ENCODE measurements around the gene EXD2. TPM values are rescaled to one million over a fixed set of nuclear protein-coding genes. Genes with fewer than 3 reads are reported as not detected.

The EXD2 gene
- total and polyA plus RNA-seq, 2 of the 13 experiments (the other 11 are each of a cell fraction or from before 2014, with no cell fraction given), result 9.5 to 15.1 TPM

- intact Hi-C loops (cut with micrococcal nuclease; ENCODE audit: unreplicated experiment) (loop anchor here (2.0 to 10.0 kb wide), 2 partner anchors 35 to 55 kb away; no protein-coding TSS in a partner anchor), in situ Hi-C loops (cut with HindIII; ENCODE audit: extremely low pct_ligation_motif_present, low pct_unique_long_range_greater_than_20kb) (no loop called here)
- no peak overlapping the region for H3K27ac ChIP-seq (ENCODE audit: extremely low read length, insufficient read depth, low read length)
- BruUV-seq (replicated peaks), result no TSS peak
- FAIRE-seq (no peak), DNase-seq (ENCODE audit: low spot score) (no peak), ATAC-seq (no peak)
- TF ChIP-seq ZNF883 (CRISPR knock-in tag; IDR thresholded peaks at IDR 0.05; ENCODE audit: not compliant biosample characterization) (no peak), ZNF629 (CRISPR knock-in tag; conservative IDR thresholded peaks at IDR 0.05) (no peak), HIVEP1 (CRISPR knock-in tag; IDR thresholded peaks at IDR 0.05) (no peak), ZNF17 (CRISPR knock-in tag; IDR thresholded peaks at IDR 0.05) (no peak), NR2F2 (IDR thresholded peaks at IDR 0.05; ENCODE audit: borderline replicate concordance, low read depth) (no peak), DBP (CRISPR knock-in tag; IDR thresholded peaks at IDR 0.05; ENCODE audit: not compliant biosample characterization) (no peak)
- H3K4me3 ChIP-seq (replicated peaks in 1 of 3; ENCODE audit: insufficient read depth in 1 of 3, low read depth in 2 of 3, low read length in 3 of 3), result no peak overlapping the region
- no peak overlapping the region for H3K4me2 ChIP-seq (ENCODE audit: low read depth, low read length)
- no peaks in the 10 kb centered on the region for H3K36me3 ChIP-seq (replicated peaks in 1 of 2; ENCODE audit: control insufficient read depth in 1 of 2, insufficient read depth in 2 of 2, low read length in 2 of 2)
- H3K9ac ChIP-seq (ENCODE audit: insufficient read depth, low read depth, low read length), result no peak overlapping the region
- 93% methylated on average over 2 of the region's 2 CpGs for WGBS (ENCODE audit: low lambda C conversion rate)
- H2AFZ ChIP-seq (ENCODE audit: low read length), result no peak overlapping the region
- H4K20me1 ChIP-seq (ENCODE audit: insufficient read depth, low read length), result no peaks in the 10 kb centered on the region
- no peaks in the 10 kb centered on the region for H3K27me3 ChIP-seq (ENCODE audit: control insufficient read depth in 1 of 2, insufficient read depth in 2 of 2, low read length in 2 of 2)
- POLR2A ChIA-PET, result interaction anchor here (1.3 to 1.6 kb wide), 3 partner anchors 33 to 57 kb away, joined by 3 to 5 read pairs (median 4); partner anchors contain the start of gene DCAF5
- H3K79me2 ChIP-seq (ENCODE audit: insufficient read depth, low read length), result peaks cover 5% of the 10 kb centered on the region
- no peaks in the 10 kb centered on the region for H3K9me3 ChIP-seq (ENCODE audit: low read length)
- CTCF ChIA-PET (ENCODE audit: low intra/inter-chr PET ratio, low total read pairs), result no interaction called here
- H3K4me1 ChIP-seq (ENCODE audit: insufficient read depth, low read length), result peaks cover 26% of the 10 kb centered on the region
These were observed 1.1 kb upstream of the EXD2 start for GRCh38 chr14:69190191-69190590.

GRCh38 chr14:69193721-69194120, 2.4 kb downstream of the EXD2 start:
- no TSS peak for BruUV-seq (replicated peaks)
- no peak overlapping the region for H3K4me3 ChIP-seq (replicated peaks in 1 of 3; ENCODE audit: insufficient read depth in 1 of 3, low read depth in 2 of 3, low read length in 3 of 3)
- in situ Hi-C loops (cut with HindIII; ENCODE audit: extremely low pct_ligation_motif_present, low pct_unique_long_range_greater_than_20kb), result no loop called here
- no peak for ATAC-seq
- no peaks in the 10 kb centered on the region for H4K20me1 ChIP-seq (ENCODE audit: insufficient read depth, low read length)
- no peaks in the 10 kb centered on the region for H3K9me3 ChIP-seq (ENCODE audit: low read length)
- TF ChIP-seq MXD4 (CRISPR knock-in tag; IDR thresholded peaks at IDR 0.05), result no peak
- TF ChIP-seq AGO2 (optimal IDR thresholded peaks at IDR 0.05; ENCODE audit: low read depth, low read length), result no peak
- TF ChIP-seq SMARCC2 (IDR thresholded peaks at IDR 0.05), result no peak
- TF ChIP-seq KDM3A (CRISPR knock-in tag; IDR thresholded peaks at IDR 0.05; ENCODE audit: low read depth), result no peak
- no peaks in the 10 kb centered on the region; a peak in 1 of 5 replicates for H3K36me3 ChIP-seq (replicated peaks in 1 of 2; ENCODE audit: control insufficient read depth in 1 of 2, insufficient read depth in 2 of 2, low read length in 2 of 2)
- H2AFZ ChIP-seq (ENCODE audit: low read length), result no peak overlapping the region
- no peak overlapping the region for H3K27ac ChIP-seq (ENCODE audit: extremely low read length, insufficient read depth, low read length)
- H3K27me3 ChIP-seq (ENCODE audit: control insufficient read depth in 1 of 2, insufficient read depth in 2 of 2, low read length in 2 of 2), result no peaks in the 10 kb centered on the region
- no peak overlapping the region for H3K9ac ChIP-seq (ENCODE audit: insufficient read depth, low read depth, low read length)
- H3K4me1 ChIP-seq (ENCODE audit: insufficient read depth, low read length), result peaks cover 21% of the 10 kb centered on the region
- ChIA-PET CTCF (ENCODE audit: low intra/inter-chr PET ratio, low total read pairs) (no interaction called here), POLR2A (no interaction called here)
- 90% methylated on average over 5 of the region's 5 CpGs for WGBS (ENCODE audit: low lambda C conversion rate)
- no peak for FAIRE-seq
- intact Hi-C loops (cut with micrococcal nuclease; ENCODE audit: unreplicated experiment), result loop anchor here (10.0 kb wide), 1 partner anchor 59 kb away; no protein-coding TSS in a partner anchor
- DNase-seq (ENCODE audit: low spot score), result no peak
- H3K4me2 ChIP-seq (ENCODE audit: low read depth, low read length), result no peak overlapping the region
- H3K79me2 ChIP-seq (ENCODE audit: insufficient read depth, low read length), result peaks cover 8% of the 10 kb centered on the region

Data from HepG2 (cell line).